Measurements from ENCODE around the gene RAB6B.

- TF ChIP-seq ZNF221 (tag by site-specific recombination; IDR thresholded peaks at IDR 0.05; ENCODE audit: borderline replicate concordance) = no peak
- no peak for TF ChIP-seq MEIS1 (CRISPR knock-in tag; IDR thresholded peaks at IDR 0.05; ENCODE audit: borderline replicate concordance)
- no peak for TF ChIP-seq ZNF830 (tag by site-specific recombination; IDR thresholded peaks at IDR 0.05; ENCODE audit: low read depth)
- TF ChIP-seq, protein P1, sequence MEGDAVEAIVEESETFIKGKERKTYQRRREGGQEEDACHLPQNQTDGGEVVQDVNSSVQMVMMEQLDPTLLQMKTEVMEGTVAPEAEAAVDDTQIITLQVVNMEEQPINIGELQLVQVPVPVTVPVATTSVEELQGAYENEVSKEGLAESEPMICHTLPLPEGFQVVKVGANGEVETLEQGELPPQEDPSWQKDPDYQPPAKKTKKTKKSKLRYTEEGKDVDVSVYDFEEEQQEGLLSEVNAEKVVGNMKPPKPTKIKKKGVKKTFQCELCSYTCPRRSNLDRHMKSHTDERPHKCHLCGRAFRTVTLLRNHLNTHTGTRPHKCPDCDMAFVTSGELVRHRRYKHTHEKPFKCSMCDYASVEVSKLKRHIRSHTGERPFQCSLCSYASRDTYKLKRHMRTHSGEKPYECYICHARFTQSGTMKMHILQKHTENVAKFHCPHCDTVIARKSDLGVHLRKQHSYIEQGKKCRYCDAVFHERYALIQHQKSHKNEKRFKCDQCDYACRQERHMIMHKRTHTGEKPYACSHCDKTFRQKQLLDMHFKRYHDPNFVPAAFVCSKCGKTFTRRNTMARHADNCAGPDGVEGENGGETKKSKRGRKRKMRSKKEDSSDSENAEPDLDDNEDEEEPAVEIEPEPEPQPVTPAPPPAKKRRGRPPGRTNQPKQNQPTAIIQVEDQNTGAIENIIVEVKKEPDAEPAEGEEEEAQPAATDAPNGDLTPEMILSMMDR (tag by site-specific recombination; IDR thresholded peaks at IDR 0.05) = no peak
- TF ChIP-seq ZNF677 (tag by site-specific recombination; IDR thresholded peaks at IDR 0.05) = no peak
- TF ChIP-seq ZNF302 (tag by site-specific recombination; IDR thresholded peaks at IDR 0.05; ENCODE audit: low read depth) = no peak
- TF ChIP-seq ZNF530 (tag by site-specific recombination; IDR thresholded peaks at IDR 0.05; ENCODE audit: low read depth) = no peak
- TF ChIP-seq ZFP37 (tag by site-specific recombination; IDR thresholded peaks at IDR 0.05) = no peak
Observed at GRCh38 chr3:133820129-133820528, 75.6 kb downstream of the RAB6B start.

All from HEK293 (cell line).